Naive thymus-derived CD4-positive, alpha-beta T cell (primary cell): ENCODE data around the gene ERFL. TPM values are rescaled to one million over a fixed set of nuclear protein-coding genes. Genes with fewer than 3 reads are reported as not detected.

ENCODE experiments used
- ATAC-seq: fragments of 150-1000 bp; cut with Tn5 transposase; 2 replicates; pipeline ENCODE4 v1.10.0; 2021; ENCODE audit warnings: mild to moderate bottlenecking, moderate library complexity
- CTCF ChIA-PET: fragments of 350-600 bp; sonication (Branson Sonifier 250); formaldehyde crosslinking; loops from one replicate; lab custom pipeline; 2021; ENCODE audit warnings: antibody characterized with exemption; lab: Charles Lee
- POLR2A ChIA-PET: fragments of 350-600 bp; sonication (Branson Sonifier 250); formaldehyde crosslinking; loops from one replicate; lab custom pipeline; 2021; ENCODE audit warnings: antibody characterized with exemption, inconsistent platforms; lab: Charles Lee
- DNase-seq, 9 donors: peaks; one replicate each; pipeline versions ENCODE4 v3.0.0 to v3.0.0-alpha.2; 2020 to 2022; ENCODE audit warnings: mixed read lengths in 1 of 9
- H3K27ac ChIP-seq: one replicate; pipeline ENCODE4 v1.7.0; 2013; ENCODE audit warnings: mild to moderate bottlenecking, low read depth, low read length, moderate library complexity
- H3K27me3 ChIP-seq, 2 donors: one replicate each; pipeline ENCODE4 v1.7.0; 2013; ENCODE audit warnings: low read length in 2 of 2, mild to moderate bottlenecking in 2 of 2, moderate library complexity in 2 of 2; ENCODE audit not compliant: control insufficient read depth in 2 of 2, insufficient read depth in 2 of 2
- H3K36me3 ChIP-seq, 3 experiments: 1 replicate in 2 of 3; 2 replicates in 1 of 3; pipeline ENCODE4 v1.7.0; 2013; ENCODE audit warnings: low read length in 3 of 3, mild to moderate bottlenecking in 3 of 3, moderate library complexity in 1 of 3; ENCODE audit not compliant: insufficient read depth in 3 of 3, control insufficient read depth in 2 of 3
- H3K4me1 ChIP-seq, 2 donors: one replicate each; pipeline ENCODE4 v1.7.0; 2013; ENCODE audit warnings: low read length in 2 of 2, mild to moderate bottlenecking in 2 of 2, moderate library complexity in 1 of 2; ENCODE audit not compliant: control insufficient read depth in 2 of 2, insufficient read depth in 2 of 2
- H3K4me3 ChIP-seq: 2 replicates; pipeline ENCODE4 v1.7.0; 2013; ENCODE audit warnings: mild to moderate bottlenecking, low read length
- H3K9me3 ChIP-seq, 3 experiments: 1 replicate in 2 of 3; 2 replicates in 1 of 3; pipeline ENCODE4 v1.7.0; 2013; ENCODE audit warnings: low read length in 3 of 3; ENCODE audit not compliant: control insufficient read depth in 2 of 3
- H3K27ac Mint-ChIP-seq, 9 donors: one replicate each; pipeline ENCODE4 v1.8.0; 2020 to 2022; ENCODE audit warnings: mixed read lengths in 9 of 9, mild to moderate bottlenecking in 8 of 9, moderate library complexity in 5 of 9, inconsistent platforms in 2 of 9
- H3K27me3 Mint-ChIP-seq, 5 donors: one replicate each; pipeline ENCODE4 v1.8.0; 2021 to 2022; ENCODE audit warnings: mixed read lengths in 5 of 5, mild to moderate bottlenecking in 1 of 5
- H3K36me3 Mint-ChIP-seq, 5 donors: one replicate each; pipeline ENCODE4 v1.8.0; 2020 to 2022; ENCODE audit warnings: mixed read lengths in 5 of 5, mild to moderate bottlenecking in 3 of 5, inconsistent platforms in 1 of 5
- H3K4me1 Mint-ChIP-seq, 7 donors: one replicate each; pipeline ENCODE4 v1.8.0; 2020 to 2022; ENCODE audit warnings: mixed read lengths in 7 of 7, mild to moderate bottlenecking in 3 of 7, inconsistent platforms in 1 of 7
- H3K4me3 Mint-ChIP-seq, 10 donors: one replicate each; pipeline ENCODE4 v1.8.0; 2020 to 2022; ENCODE audit warnings: mild to moderate bottlenecking in 10 of 10, mixed read lengths in 10 of 10, moderate library complexity in 6 of 10, inconsistent platforms in 2 of 10
- H3K9me3 Mint-ChIP-seq, 11 donors: one replicate each; pipeline ENCODE4 v1.8.0; 2020 to 2022; ENCODE audit warnings: mixed read lengths in 11 of 11, mild to moderate bottlenecking in 4 of 11, inconsistent platforms in 1 of 11, moderate library complexity in 1 of 11
- intact Hi-C, 2 donors: fragments of 100-400 bp; cut with micrococcal nuclease; formaldehyde crosslinking; loops; one replicate each; pipeline ENCODE4 v1.15.1; 2023
- polyA plus RNA-seq, 2 donors: library from polyadenylated mRNA; unstranded; fragments of 300-500 nt; fragmentation: Illumina TruSeq; gene quantifications; one replicate each; pipeline ENCODE4 v1.2.3, GENCODE V29; 2021
- total RNA-seq, 6 experiments: library from RNA in 5 of 6; stranded (reverse) in 5 of 6; gene quantifications; 1 replicate in 5 of 6; 2 replicates in 1 of 6; pipeline ENCODE4 v1.2.3 and lab custom pipeline; 2021 to 2026

Gene ERFL
- total and polyA plus RNA-seq, 7 experiments from 2014 or later: 3.0 to 15.0 (median 8.0) TPM; not detected in 2

GRCh38 chr19:41861846-41862245 lies 66.4 kb downstream of the ERFL start:
- peaks cover 16 to 50% (median 16%) of the 10 kb centered on the region in 3 experiments for H3K36me3 ChIP-seq
- H3K9me3 ChIP-seq: no peaks in the 10 kb centered on the region
- Mint-ChIP-seq H3K4me3 (peak overlapping the region; percentile 86 to 95 (median 92)), H3K27me3 (peaks cover 0 to 5% (median 0%) of the 10 kb centered on the region in 5 donors), H3K36me3 (peaks cover 4 to 48% (median 19%) of the 10 kb centered on the region in 5 donors), H3K27ac (peak overlapping the region; percentile 81 to 95 (median 91)), H3K4me1 (peaks cover 37 to 59% (median 50%) of the 10 kb centered on the region in 7 donors), H3K9me3 (no peaks in the 10 kb centered on the region)
- H3K27me3 ChIP-seq: no peaks in the 10 kb centered on the region
- ATAC-seq (no peak), DNase-seq (no peak)
- POLR2A ChIA-PET: interaction anchor here (0.6 to 10.0 kb wide), 8 partner anchors 10 to 1245 kb away, joined by 3 to 220 read pairs (median 9); partner anchors contain the start of genes ARHGEF1, CD79A and RABAC1
- CTCF ChIA-PET: interaction anchor here (1.0 to 1.4 kb wide), 3 partner anchors 10 to 90 kb away, joined by 3 to 4 read pairs (median 3); no protein-coding TSS in a partner anchor
- peak overlapping the region; percentile 89 for H3K27ac ChIP-seq
- intact Hi-C loops: loop anchor here (2.0 kb wide), 2 partner anchors 73 to 599 kb away; no protein-coding TSS in a partner anchor
- H3K4me3 ChIP-seq: no peak overlapping the region
- peaks cover 44 to 46% of the 10 kb centered on the region in 2 donors for H3K4me1 ChIP-seq

GRCh38 chr19:41861116-41861768 lies 67.0 kb downstream of the ERFL start:
- peaks cover 4 to 45% (median 19%) of the 10 kb centered on the region in 5 donors for H3K36me3 Mint-ChIP-seq
- peaks cover 16 to 47% (median 16%) of the 10 kb centered on the region in 3 experiments for H3K36me3 ChIP-seq
- peak overlapping the region; percentile 86 to 95 (median 92) for H3K4me3 Mint-ChIP-seq
- H3K9me3 ChIP-seq: no peaks in the 10 kb centered on the region
- no peak for DNase-seq
- no peak for ATAC-seq
- peak overlapping the region; percentile 90 for H3K4me3 ChIP-seq
- intact Hi-C loops: loop anchor here (2.0 kb wide), 2 partner anchors 74 to 598 kb away; no protein-coding TSS in a partner anchor
- no peaks in the 10 kb centered on the region for H3K9me3 Mint-ChIP-seq
- peaks cover 41 to 46% of the 10 kb centered on the region in 2 donors for H3K4me1 ChIP-seq
- peaks cover 34 to 55% (median 47%) of the 10 kb centered on the region in 7 donors for H3K4me1 Mint-ChIP-seq
- no peaks in the 10 kb centered on the region for H3K27me3 ChIP-seq
- H3K27me3 Mint-ChIP-seq: peaks cover 0 to 5% (median 0%) of the 10 kb centered on the region in 5 donors
- H3K27ac ChIP-seq: peak overlapping the region; percentile 89
- peak overlapping the region; percentile 81 to 95 (median 91) for H3K27ac Mint-ChIP-seq
- ChIA-PET POLR2A (interaction anchor here (0.6 to 10.0 kb wide), 12 partner anchors 10 to 378 kb away, joined by 3 to 220 read pairs (median 9); partner anchors contain the start of genes ARHGEF1, CD79A and RABAC1), CTCF (interaction anchor here (0.7 to 3.0 kb wide), 7 partner anchors 11 to 97 kb away, joined by 3 to 38 read pairs (median 6); partner anchors contain the start of gene RABAC1)

GRCh38 chr19:41860419-41861115 lies 67.7 kb downstream of the ERFL start:
- H3K36me3 Mint-ChIP-seq: peaks cover 4 to 43% (median 19%) of the 10 kb centered on the region in 5 donors
- ChIA-PET CTCF (interaction anchor here (0.7 to 3.0 kb wide), 13 partner anchors 12 to 174 kb away, joined by 3 to 38 read pairs (median 6); partner anchors contain the start of gene RABAC1), POLR2A (interaction anchor here (0.6 to 10.0 kb wide), 19 partner anchors 8 to 379 kb away, joined by 3 to 220 read pairs (median 5); partner anchors contain the start of genes ARHGEF1, CD79A, ERFL and RABAC1)
- H3K27ac ChIP-seq: peak overlapping the region; percentile 89
- intact Hi-C loops: loop anchor here (1.0 to 2.0 kb wide), 5 partner anchors 11 to 598 kb away; no protein-coding TSS in a partner anchor
- peak overlapping the region; percentile 78 to 95 (median 91) for H3K27ac Mint-ChIP-seq
- no peaks in the 10 kb centered on the region for H3K9me3 ChIP-seq
- no peaks in the 10 kb centered on the region for H3K27me3 ChIP-seq
- peaks cover 16 to 44% (median 16%) of the 10 kb centered on the region in 3 experiments for H3K36me3 ChIP-seq
- H3K9me3 Mint-ChIP-seq: no peaks in the 10 kb centered on the region
- peaks cover 0 to 5% (median 0%) of the 10 kb centered on the region in 5 donors for H3K27me3 Mint-ChIP-seq
- ATAC-seq (no peak), DNase-seq (peak in 3 of 9 donors; percentile 23 to 34 (median 31))
- H3K4me1 ChIP-seq: peaks cover 40 to 46% of the 10 kb centered on the region in 2 donors
- peak overlapping the region; percentile 90 for H3K4me3 ChIP-seq
- H3K4me1 Mint-ChIP-seq: peaks cover 34 to 53% (median 43%) of the 10 kb centered on the region in 7 donors
- peak overlapping the region; percentile 86 to 95 (median 92) for H3K4me3 Mint-ChIP-seq

GRCh38 chr19:41859618-41860418 lies 68.4 kb downstream of the ERFL start, which contains the start of gene RPS19:
RPS19 (plus strand) TSS chr19:41860255; CDS start chr19:41860775, 520 bp downstream.
- H3K27me3 ChIP-seq: no peaks in the 10 kb centered on the region
- peaks cover 11 to 37% (median 14%) of the 10 kb centered on the region in 3 experiments for H3K36me3 ChIP-seq
- intact Hi-C loops: loop anchor here (1.0 to 2.0 kb wide), 14 partner anchors 11 to 597 kb away; partner anchors contain the start of genes RABAC1 (in 2 of the 2), DEDD2 (in 1 of the 2), PAFAH1B3 (in 1 of the 2) and PRR19 (in 1 of the 2)
- H3K4me3 ChIP-seq: peak within 1 kb of the TSS; percentile 90
- peaks cover 4 to 40% (median 19%) of the 10 kb centered on the region in 5 donors for H3K36me3 Mint-ChIP-seq
- DNase-seq (peak; percentile 95 to 99 (median 98)), ATAC-seq (peak; percentile 92)
- H3K9me3 ChIP-seq: no peaks in the 10 kb centered on the region
- peaks cover 0 to 9% (median 0%) of the 10 kb centered on the region in 5 donors for H3K27me3 Mint-ChIP-seq
- H3K27ac Mint-ChIP-seq: peak within 1 kb of the TSS; percentile 91 to 98 (median 95)
- ChIA-PET POLR2A (interaction anchor here (0.7 to 10.0 kb wide), 19 partner anchors 8 to 596 kb away, joined by 3 to 220 read pairs (median 5); partner anchors contain the start of genes ARHGEF1, CD79A, ERFL and RABAC1), CTCF (interaction anchor here (0.7 to 3.0 kb wide), 18 partner anchors 13 to 175 kb away, joined by 3 to 38 read pairs (median 6); partner anchors contain the start of gene RABAC1)
- H3K4me1 ChIP-seq: peaks cover 39 to 43% of the 10 kb centered on the region in 2 donors
- peak within 1 kb of the TSS; percentile 89 for H3K27ac ChIP-seq
- peaks cover 34 to 47% (median 41%) of the 10 kb centered on the region in 7 donors for H3K4me1 Mint-ChIP-seq
- peak within 1 kb of the TSS; percentile 86 to 95 (median 93) for H3K4me3 Mint-ChIP-seq
- no peaks in the 10 kb centered on the region for H3K9me3 Mint-ChIP-seq

GRCh38 chr19:41859213-41859617 lies 69.0 kb downstream of the ERFL start:
- Histone ChIP-seq H3K4me1 (peaks cover 33 to 37% of the 10 kb centered on the region in 2 donors), H3K9me3 (no peaks in the 10 kb centered on the region), H3K27me3 (no peaks in the 10 kb centered on the region), H3K36me3 (peaks cover 5 to 31% (median 8%) of the 10 kb centered on the region in 3 experiments), H3K4me3 (peak overlapping the region; percentile 90), H3K27ac (peak overlapping the region; percentile 89)
- peaks cover 33 to 42% (median 36%) of the 10 kb centered on the region in 7 donors for H3K4me1 Mint-ChIP-seq
- H3K9me3 Mint-ChIP-seq: no peaks in the 10 kb centered on the region
- DNase-seq: no peak
- ChIA-PET POLR2A (interaction anchor here (0.9 to 10.0 kb wide), 13 partner anchors 8 to 595 kb away, joined by 3 to 220 read pairs (median 7); partner anchors contain the start of genes ARHGEF1, CD79A and RABAC1), CTCF (interaction anchor here (0.7 to 3.0 kb wide), 12 partner anchors 13 to 100 kb away, joined by 3 to 38 read pairs (median 5); partner anchors contain the start of gene RABAC1)
- H3K27me3 Mint-ChIP-seq: peaks cover 0 to 15% (median 0%) of the 10 kb centered on the region in 5 donors
- ATAC-seq: no peak
- H3K4me3 Mint-ChIP-seq: peak overlapping the region; percentile 86 to 95 (median 93)
- peaks cover 4 to 34% (median 13%) of the 10 kb centered on the region in 5 donors for H3K36me3 Mint-ChIP-seq
- intact Hi-C loops: loop anchor here (1.0 to 2.0 kb wide), 11 partner anchors 16 to 443 kb away; partner anchors contain the start of genes RABAC1 (in 2 of the 2), DEDD2 (in 1 of the 2), PAFAH1B3 (in 1 of the 2) and PRR19 (in 1 of the 2)
- peak overlapping the region; percentile 91 to 98 (median 95) for H3K27ac Mint-ChIP-seq
